OCI-M1 (cell line): Measurements from ENCODE around the gene RIN3.
A peak's percentile ranks its signal among the peaks of the same experiment; 100 is the strongest.

Experiments
- DNase-seq: peaks from one replicate; lab custom pipeline; 2025; lab: John Stamatoyannopoulos, UW

The RIN3 gene

DNA sequence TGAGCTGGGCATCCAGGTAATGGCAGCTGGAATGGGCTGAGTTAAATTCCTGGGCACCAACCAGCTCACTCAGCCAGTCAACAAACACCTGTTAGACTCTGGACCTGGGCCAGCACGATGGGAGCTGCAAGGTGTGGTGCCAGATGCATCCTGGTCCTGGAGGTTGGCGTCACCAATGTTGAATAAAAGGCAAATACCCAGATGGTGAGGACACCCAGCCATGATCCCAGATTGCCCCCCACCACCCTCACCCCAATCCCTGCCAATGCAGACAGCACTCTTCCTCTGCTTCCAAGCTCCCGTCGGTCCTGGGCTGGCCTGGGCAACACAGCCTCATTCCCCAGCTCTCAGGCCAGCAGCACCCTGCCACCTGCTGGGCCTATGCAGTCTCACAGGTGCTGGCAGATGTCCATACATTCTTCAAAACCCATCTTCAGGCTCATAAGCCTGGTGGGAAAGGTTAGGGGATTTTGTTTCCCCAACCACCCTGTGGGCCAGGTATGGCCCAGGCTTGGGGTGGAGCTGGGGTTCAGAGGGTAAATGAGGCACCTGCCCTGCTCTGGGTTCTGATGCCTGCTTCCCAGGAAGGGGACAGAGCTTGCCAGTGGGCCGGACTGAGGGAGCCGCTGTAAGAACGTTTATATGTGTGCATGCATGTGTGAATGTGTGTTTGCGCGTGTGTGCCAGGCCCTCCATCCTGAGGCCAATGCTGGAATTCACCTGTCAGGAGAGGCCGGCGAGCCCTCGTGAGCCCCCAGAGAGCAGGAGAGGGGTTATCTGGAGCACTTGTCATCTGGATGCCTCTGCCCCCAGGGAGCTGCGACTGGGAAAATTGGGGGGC, 176.8 kb downstream of the RIN3 start:
- peak; percentile 10 for DNase-seq

- DNase-seq: no peak
Measured at GRCh38 chr14:92692822-92693226, 179.2 kb downstream of the RIN3 start.

GRCh38 chr14:92693998-92694795, 180.6 kb downstream of the RIN3 start:
- DNase-seq: no peak

DNA sequence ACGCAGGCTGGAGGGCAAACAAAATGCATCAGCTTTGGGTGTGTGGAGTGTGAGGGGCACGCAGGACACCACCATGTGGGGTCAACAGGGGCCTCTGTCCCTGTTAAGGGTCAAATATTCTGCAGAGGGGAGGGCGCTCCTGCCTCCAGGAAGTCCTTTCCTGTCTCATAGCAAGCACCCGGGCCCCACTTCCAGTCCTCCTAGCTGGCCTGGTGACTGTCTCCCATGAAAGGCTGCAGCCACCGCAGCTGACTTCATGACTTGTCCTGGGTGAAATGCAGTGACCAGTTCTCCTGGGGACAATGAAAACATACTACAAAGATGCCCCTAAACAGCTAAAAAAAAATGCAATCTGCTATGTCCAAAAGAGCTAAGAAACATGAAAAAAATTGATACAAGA, 181.2 kb downstream of the RIN3 start:
- DNase-seq: no peak

GRCh38 chr14:92695562-92695961, 182.0 kb downstream of the RIN3 start:
- no peak for DNase-seq

GRCh38 chr14:92696366-92696765, 182.8 kb downstream of the RIN3 start:
- peak; percentile 3 for DNase-seq

DNA sequence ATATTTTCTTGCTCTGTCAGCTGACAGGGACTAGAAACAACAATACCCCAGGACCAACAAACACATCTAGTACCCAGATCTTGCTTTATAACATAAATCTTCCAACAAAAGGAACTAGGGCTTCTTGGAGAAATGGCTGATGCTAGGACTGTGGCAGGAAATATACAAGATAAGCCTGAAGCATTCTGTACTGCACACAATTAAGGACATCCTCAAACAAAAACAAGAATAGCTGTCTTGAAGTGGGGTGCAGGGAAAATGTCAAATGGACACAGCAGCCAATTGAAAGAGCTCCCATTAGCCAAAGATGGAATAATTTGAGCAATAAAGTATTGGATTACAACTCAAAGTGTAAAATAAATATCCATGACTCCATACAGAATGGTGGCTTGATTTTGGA, 184.8 kb downstream of the RIN3 start:
- no peak for DNase-seq

DNA sequence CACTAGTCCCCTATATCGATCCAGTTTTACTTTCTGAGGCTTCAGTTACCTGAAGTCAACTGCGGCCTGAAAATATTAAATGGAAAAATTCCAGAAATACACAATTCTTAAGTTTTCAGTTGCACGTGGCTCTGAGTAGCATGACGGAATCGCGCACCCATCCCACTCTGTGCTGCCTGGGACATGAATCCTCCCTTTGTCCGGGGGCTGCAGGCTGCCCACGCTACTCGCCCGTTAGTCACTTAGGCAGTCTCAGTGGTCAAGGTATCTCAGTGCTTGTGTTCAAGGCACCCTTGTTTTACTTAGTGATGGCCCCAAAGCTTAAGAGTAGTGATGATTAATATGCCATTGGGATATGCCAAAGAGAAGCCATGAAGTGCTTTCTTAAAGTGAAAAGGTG, 188.2 kb downstream of the RIN3 start:
- DNase-seq: no peak

GRCh38 chr14:92702441-92702918, 188.9 kb downstream of the RIN3 start:
- DNase-seq: no peak

- DNase-seq: no peak
Measured at GRCh38 chr14:92703516-92703915, 189.9 kb downstream of the RIN3 start.

DNA sequence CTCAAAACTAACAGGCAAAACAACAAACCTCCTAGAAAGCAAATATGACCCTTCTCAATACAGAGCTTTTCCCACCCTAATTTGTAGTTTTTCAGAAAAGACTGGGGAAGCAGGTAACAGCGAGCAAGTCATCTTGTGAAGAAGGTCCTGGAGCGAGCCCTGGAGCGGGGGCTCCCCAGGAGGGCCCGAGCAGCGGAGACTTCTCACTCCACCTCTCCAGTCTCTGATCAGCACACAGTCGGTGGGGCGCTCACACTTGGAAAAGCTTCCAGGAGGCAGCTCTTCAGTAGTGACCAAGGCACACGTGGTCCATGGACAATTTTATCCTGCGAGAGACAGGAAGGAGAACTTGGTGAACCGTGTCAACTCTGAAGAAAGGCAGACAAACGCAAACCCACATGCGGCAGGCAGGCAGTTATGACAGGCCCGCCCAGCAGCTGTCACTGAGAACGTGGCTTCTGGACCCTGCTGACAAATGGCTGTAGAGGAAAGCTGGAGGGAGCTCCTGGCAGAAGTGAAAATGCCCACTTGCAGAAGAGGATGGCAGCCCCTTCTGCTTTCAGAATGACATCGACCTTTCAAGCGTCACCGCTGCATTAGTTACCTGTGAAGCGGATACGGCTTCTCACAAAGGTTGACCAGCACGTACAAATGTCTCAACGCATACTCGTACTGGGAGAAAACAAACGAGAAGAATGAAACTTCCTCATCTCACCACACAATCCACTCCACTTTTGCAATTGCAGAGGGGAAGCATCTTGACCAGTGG, 190.6 kb downstream of the RIN3 start:
- no peak for DNase-seq

- DNase-seq: no peak
Measured at GRCh38 chr14:92704821-92705220, 191.2 kb downstream of the RIN3 start.

DNA sequence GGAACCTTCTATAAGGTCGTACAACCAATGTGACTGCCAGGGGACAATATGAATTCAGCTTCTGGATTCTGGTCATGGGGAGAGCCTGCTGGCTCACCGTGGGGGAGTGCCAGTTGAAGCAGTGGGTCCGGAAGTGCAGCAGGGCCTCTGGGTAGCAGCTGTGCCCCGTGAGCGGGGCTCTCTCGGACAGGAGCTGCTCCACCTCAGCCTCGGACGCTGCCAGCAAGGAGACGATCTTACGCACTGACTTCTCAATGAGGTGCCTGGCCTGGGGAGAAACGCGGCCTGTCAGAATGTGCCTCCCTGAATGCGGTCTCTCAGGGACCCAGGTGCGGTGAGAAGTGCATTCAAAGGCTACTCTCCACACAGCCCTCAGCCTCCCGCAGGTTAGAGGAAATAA, 192.8 kb downstream of the RIN3 start:
- DNase-seq: no peak

DNA sequence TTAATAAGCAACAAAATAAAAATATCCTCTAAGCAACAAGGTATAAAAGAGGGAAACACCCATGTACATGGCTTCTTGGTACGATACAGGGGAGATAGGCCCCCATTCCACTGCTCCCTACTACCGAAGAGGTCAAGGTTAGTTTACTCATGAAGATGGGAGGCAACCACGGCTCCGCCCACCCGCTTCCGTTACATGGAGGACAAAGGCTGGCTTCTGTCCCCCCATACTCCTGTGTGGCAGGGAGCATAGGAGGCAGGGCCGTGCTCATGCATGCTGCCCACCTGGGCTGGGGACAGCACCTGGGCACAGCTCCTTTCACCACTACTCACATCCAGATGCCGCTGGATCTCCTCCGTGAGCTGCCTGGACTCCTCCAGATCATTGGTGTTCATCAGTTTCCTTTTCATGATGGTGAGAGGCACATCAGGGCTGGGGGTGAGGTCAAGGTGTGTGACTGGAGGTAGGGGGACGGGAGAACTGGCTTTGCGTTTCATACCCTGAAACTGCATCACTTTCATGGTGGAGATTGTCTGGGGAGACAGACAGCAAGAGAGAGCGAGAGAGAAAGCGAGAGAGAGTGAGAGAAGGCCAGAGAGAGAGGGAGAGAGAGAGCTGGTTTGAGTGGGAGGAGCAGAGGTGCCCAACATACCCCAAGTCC, 195.9 kb downstream of the RIN3 start:
- DNase-seq: no peak

GRCh38 chr14:92710001-92710341, 196.4 kb downstream of the RIN3 start:
- DNase-seq: no peak

DNA sequence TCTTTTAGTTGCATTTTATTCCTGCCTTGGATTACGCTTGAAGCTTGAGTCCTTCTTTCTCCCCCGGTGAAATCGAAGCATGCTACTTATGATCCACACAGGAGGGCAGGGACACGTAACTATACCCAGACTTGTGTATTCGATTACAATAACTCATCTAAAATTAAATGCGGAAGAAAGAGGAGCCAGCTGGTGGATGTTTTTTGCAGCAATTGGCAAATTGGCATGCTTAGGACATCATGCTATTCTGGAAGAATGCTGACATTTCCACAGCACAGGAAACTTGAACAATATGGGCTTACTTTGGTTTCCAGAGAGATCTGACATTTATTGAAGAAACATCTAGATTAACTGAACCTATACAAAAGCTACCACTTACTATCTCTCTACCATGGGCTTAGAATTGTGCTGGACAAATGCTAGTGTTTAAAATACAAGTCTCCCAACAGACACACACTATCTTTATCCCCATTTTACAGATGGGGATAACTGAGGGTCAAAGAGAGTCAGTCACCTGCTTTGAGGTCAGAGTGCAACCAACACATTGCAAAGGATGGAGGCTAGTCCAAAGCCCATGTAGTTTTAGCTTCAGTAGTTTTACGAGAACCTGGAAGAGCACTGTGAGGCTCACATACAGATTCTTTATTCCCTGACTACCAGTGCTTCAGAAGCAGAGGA, 198.5 kb downstream of the RIN3 start:
- no peak for DNase-seq

- no peak for DNase-seq
Measured at GRCh38 chr14:92712654-92713051, 199.1 kb downstream of the RIN3 start.

GRCh38 chr14:92714739-92715307, 201.2 kb downstream of the RIN3 start:
- peak; percentile 74 for DNase-seq

DNA sequence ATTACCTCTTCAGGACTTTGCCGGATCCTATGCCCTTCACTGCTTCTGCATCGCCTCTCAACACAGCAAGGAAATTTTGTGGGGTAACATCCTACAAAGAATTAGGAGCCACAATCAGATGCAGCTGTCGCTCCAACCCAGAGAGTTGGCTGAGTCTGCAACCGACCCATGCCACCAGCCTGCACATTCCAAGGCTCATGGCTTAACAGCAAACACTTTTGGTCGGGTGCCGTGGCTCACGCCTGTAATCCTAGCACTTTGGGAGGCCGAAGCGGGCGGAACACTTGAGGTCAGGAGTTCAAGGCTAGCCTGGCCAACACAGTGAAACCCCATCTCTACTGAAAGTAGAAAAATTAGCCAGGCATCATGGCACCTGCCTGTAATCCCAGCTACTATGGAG, 202.6 kb downstream of the RIN3 start:
- no peak for DNase-seq

DNA sequence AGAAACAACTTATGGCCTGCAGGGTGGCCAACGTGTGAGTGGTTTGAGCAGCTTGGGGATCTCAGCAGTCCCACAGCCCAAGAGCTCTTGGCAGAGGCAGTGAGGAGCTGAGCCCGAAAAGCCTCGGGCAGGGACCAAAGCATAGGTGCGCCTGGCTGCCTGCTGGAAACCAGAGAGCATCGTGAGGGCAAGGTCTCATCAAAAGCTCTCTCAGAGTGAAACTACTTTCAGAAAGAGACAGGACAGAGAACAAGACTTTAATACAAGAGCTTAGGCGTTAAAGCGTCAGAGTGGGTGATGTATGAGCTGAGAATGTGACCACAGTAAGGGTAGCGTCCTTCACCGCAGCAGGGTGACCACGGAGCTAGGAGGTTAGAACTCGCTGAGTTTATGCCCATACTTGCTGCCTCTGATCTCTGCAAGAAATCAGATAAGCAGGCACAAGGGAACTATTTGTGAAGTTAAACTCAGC, 204.0 kb downstream of the RIN3 start:
- peak; percentile 1 for DNase-seq

- no peak for DNase-seq
Measured at GRCh38 chr14:92718664-92719063, 205.1 kb downstream of the RIN3 start.
